ENCODE results near the gene SMAP1. TPM values are rescaled to one million over a fixed set of nuclear protein-coding genes. Genes with fewer than 3 reads are reported as not detected.

Gene SMAP1
- total RNA-seq, 1 experiment from 2014 or later, result 3.5 TPM

DNA sequence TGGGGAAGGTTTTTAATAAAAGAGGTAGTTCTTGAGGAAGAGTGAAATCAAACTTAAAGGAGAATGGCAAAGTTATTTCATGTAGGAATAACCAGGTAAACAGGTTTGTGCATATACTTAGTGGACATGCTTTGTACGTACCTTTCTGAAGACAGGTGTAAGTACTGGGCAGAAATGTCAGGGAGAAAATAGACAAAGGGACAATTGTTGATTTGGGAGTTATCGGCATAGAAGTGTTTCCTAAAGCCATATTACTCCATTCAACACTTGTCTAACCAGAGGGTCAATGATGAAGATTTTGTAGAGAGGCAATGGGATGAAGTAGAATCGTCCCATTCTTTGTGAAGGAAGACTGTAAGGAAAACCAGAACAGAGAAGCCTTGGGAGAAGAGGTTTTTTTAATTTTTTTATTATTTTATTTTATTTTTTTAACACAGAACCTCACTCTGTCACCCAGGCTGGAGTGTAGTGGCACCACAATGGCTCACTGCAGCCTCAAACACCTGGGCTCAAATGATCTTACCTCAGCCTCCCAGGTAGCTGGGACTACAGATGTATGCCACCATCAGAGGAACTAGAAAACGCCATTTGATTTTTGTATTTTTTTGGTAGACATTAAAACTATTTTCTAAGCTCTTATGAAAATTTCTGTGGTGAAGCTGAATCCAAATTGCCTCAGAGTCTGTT, 18.0 kb downstream of the SMAP1 start:
- Histone ChIP-seq H3K4me3 (replicated peaks in 1 of 2; ENCODE audit: low read depth in 1 of 2, low read length in 2 of 2) (no peak overlapping the region), H3K36me3 (ENCODE audit: control insufficient read depth in 1 of 2, insufficient read depth in 2 of 2, low read length in 2 of 2) (no peaks in the 10 kb centered on the region), H3K9me3 (ENCODE audit: control insufficient read depth in 1 of 2, insufficient read depth in 1 of 2, low read depth in 1 of 2, low read length in 2 of 2) (no peaks in the 10 kb centered on the region), H4K20me1 (ENCODE audit: insufficient read depth) (peaks cover 9% of the 10 kb centered on the region; the same call in 1 of the 2 replicates), H3K9ac (ENCODE audit: low read length) (no peak overlapping the region), H3K4me2 (ENCODE audit: low read length) (no peak overlapping the region), H3K9me2 (ENCODE audit: insufficient read depth) (no peaks in the 10 kb centered on the region), H3K27me3 (ENCODE audit: insufficient read depth, low read length) (no peaks in the 10 kb centered on the region), H2AFZ (ENCODE audit: low read depth, low read length, poor library complexity, severe bottlenecking) (no peak overlapping the region), H3K4me1 (ENCODE audit: control insufficient read depth in 1 of 2, insufficient read depth in 2 of 2, low read length in 2 of 2) (peaks cover 0 to 4% of the 10 kb centered on the region in 2 experiments; a peak in 1 of 4 replicates), H3K79me2 (ENCODE audit: insufficient read depth, low read length) (peaks cover 72% of the 10 kb centered on the region), H3K27ac (ENCODE audit: low read depth, low read length) (no peak overlapping the region)
- BruUV-seq (replicated peaks), result no TSS peak
- DNase-seq (ENCODE audit: low read depth, low spot score) (no peak), ATAC-seq (no peak)
- ChIA-PET CTCF (interaction anchor here (0.8 to 4.9 kb wide), 7 partner anchors 17 to 464 kb away, joined by 3 to 63 read pairs (median 10); partner anchors contain the start of gene SMAP1), RAD21 (ENCODE audit: low non-redundant PET in 1 of 2, low total read pairs in 2 of 2, uncharacterized antibody in 2 of 2, unreplicated experiment in 2 of 2) (interaction anchor here (0.9 to 1.6 kb wide), 3 partner anchors 165 to 465 kb away, joined by 3 to 5 read pairs (median 4); no protein-coding TSS in a partner anchor), POLR2A (no interaction called here)
- intact Hi-C loops (cut with micrococcal nuclease), result loop anchor here (2.0 to 5.0 kb wide), 4 partner anchors 139 to 463 kb away; no protein-coding TSS in a partner anchor
- TF ChIP-seq TCF7L2 (IDR thresholded peaks at IDR 0.05; ENCODE audit: borderline replicate concordance, extremely low read depth, insufficient read depth, insufficient read length), result no peak
- no peak for TF ChIP-seq CTCF (IDR thresholded peaks at IDR 0.05 in 2 of 3, conservative IDR thresholded peaks at IDR 0.05 in 1 of 3; ENCODE audit: borderline replicate concordance in 1 of 3, insufficient read depth in 1 of 3, low read depth in 2 of 3, low read length in 2 of 3)
- no peak for TF ChIP-seq POLR2AphosphoS5 (IDR thresholded peaks at IDR 0.05; ENCODE audit: low read depth, low read length)
- TF ChIP-seq POLR2A (IDR thresholded peaks at IDR 0.05; ENCODE audit: borderline replicate concordance, extremely low read depth, insufficient read depth, insufficient read length), result no peak
- TF ChIP-seq RAD21 (IDR thresholded peaks at IDR 0.05; ENCODE audit: low read depth), result no peak
- no peak for TF ChIP-seq ELF1 (IDR thresholded peaks at IDR 0.05; ENCODE audit: borderline replicate concordance, low read depth)
- no peak for TF ChIP-seq CBX3 (IDR thresholded peaks at IDR 0.05; ENCODE audit: low read depth)
- TF ChIP-seq SIN3A (IDR thresholded peaks at IDR 0.05; ENCODE audit: low read depth), result no peak
- no peak for TF ChIP-seq EGR1 (IDR thresholded peaks at IDR 0.05; ENCODE audit: low read depth)
- no peak for TF ChIP-seq CEBPB (IDR thresholded peaks at IDR 0.05; ENCODE audit: low read depth)
- no peak for TF ChIP-seq FOSL1 (IDR thresholded peaks at IDR 0.05; ENCODE audit: low read depth)
- no peak for TF ChIP-seq EZH2phosphoT487 (IDR thresholded peaks at IDR 0.05; ENCODE audit: borderline replicate concordance)
- TF ChIP-seq JUND (IDR thresholded peaks at IDR 0.05), result no peak
- no peak for TF ChIP-seq ATF3 (IDR thresholded peaks at IDR 0.05)
- TF ChIP-seq YY1 (IDR thresholded peaks at IDR 0.05; ENCODE audit: extremely low read depth, insufficient replicate concordance, low read depth, low read length), result no peak
